Skeletal muscle tissue (tissue), 4 donors: ENCODE measurements around the gene POU2F1. TPM values are rescaled to one million over a fixed set of nuclear protein-coding genes. Genes with fewer than 3 reads are reported as not detected.

Source experiments
- H3K27ac ChIP-seq: one replicate; pipeline ENCODE4 v1.7.0; 2013; ENCODE audit warnings: mild to moderate bottlenecking, low read depth, low read length, inconsistent platforms
- H3K27me3 ChIP-seq, 3 donors: one replicate each; pipeline ENCODE4 v1.7.0; 2013; ENCODE audit warnings: low read length in 3 of 3; ENCODE audit not compliant: control insufficient read depth in 3 of 3, insufficient read depth in 3 of 3
- H3K36me3 ChIP-seq, 3 donors: one replicate each; pipeline ENCODE4 v1.7.0; 2013; ENCODE audit warnings: low read length in 3 of 3; ENCODE audit not compliant: control insufficient read depth in 3 of 3, insufficient read depth in 3 of 3
- H3K4me1 ChIP-seq, 3 donors: one replicate each; pipeline ENCODE4 v1.7.0; 2013; ENCODE audit warnings: low read length in 3 of 3, mild to moderate bottlenecking in 3 of 3; ENCODE audit not compliant: control insufficient read depth in 3 of 3, insufficient read depth in 3 of 3
- H3K4me3 ChIP-seq, 3 donors: one replicate each; pipeline ENCODE4 v1.7.0; 2013; ENCODE audit warnings: low read length in 3 of 3
- H3K9ac ChIP-seq, 3 donors: one replicate each; pipeline ENCODE4 v1.7.0; 2013; ENCODE audit warnings: low read length in 3 of 3, mild to moderate bottlenecking in 3 of 3, moderate library complexity in 2 of 3, low read depth in 1 of 3
- H3K9me3 ChIP-seq, 3 donors: one replicate each; pipeline ENCODE4 v1.7.0; 2013; ENCODE audit warnings: low read length in 3 of 3; ENCODE audit not compliant: control insufficient read depth in 3 of 3
- total RNA-seq: library from RNA; depleted of rRNA; stranded (reverse); fragments of >200 nt; gene quantifications from one replicate; pipeline ENCODE4 v1.2.3, GENCODE V29; 2014
- donor health status: Osteomylitis.

POU2F1 gene
- total RNA-seq, 1 donor from 2014 or later, result 11.5 TPM

- no peak overlapping the region for H3K27ac ChIP-seq
- no peaks in the 10 kb centered on the region for H3K9me3 ChIP-seq
- no peaks in the 10 kb centered on the region for H3K27me3 ChIP-seq
- no peak overlapping the region for H3K4me3 ChIP-seq
- H3K9ac ChIP-seq, result no peak overlapping the region
- H3K4me1 ChIP-seq, result no peaks in the 10 kb centered on the region
- H3K36me3 ChIP-seq, result no peaks in the 10 kb centered on the region
Measured at GRCh38 chr1:167463080-167463479, 242.4 kb downstream of the POU2F1 start.

GRCh38 chr1:167463875-167464575 lies 243.3 kb downstream of the POU2F1 start:
- no peak overlapping the region for H3K27ac ChIP-seq
- H3K4me3 ChIP-seq, result no peak overlapping the region
- H3K9me3 ChIP-seq, result no peaks in the 10 kb centered on the region
- no peaks in the 10 kb centered on the region for H3K4me1 ChIP-seq
- H3K9ac ChIP-seq, result no peak overlapping the region
- H3K36me3 ChIP-seq, result no peaks in the 10 kb centered on the region
- H3K27me3 ChIP-seq, result no peaks in the 10 kb centered on the region

DNA sequence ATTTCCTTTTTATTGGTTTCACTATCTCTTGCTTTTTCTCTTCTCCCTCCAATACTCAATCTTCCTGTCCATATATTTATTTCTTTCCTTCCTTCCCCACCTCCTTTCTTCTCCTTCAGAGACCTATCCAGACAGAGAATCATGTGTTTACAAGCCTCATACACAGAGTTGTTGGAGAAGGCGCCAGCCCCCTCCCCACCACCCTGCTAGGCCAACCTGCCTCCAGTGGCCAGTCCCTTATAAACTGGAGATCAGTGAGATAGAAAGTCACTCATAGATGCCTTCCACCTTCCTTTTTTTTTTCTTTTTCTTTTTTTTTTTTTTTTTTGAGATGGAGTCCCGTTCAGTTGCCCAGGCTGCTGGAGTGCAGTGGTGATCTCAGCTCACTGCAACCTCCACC lies 244.3 kb downstream of the POU2F1 start:
- Histone ChIP-seq H3K4me1 (no peaks in the 10 kb centered on the region), H3K36me3 (no peaks in the 10 kb centered on the region), H3K27me3 (no peaks in the 10 kb centered on the region), H3K9ac (no peak overlapping the region), H3K27ac (no peak overlapping the region), H3K9me3 (no peaks in the 10 kb centered on the region), H3K4me3 (no peak overlapping the region)

DNA sequence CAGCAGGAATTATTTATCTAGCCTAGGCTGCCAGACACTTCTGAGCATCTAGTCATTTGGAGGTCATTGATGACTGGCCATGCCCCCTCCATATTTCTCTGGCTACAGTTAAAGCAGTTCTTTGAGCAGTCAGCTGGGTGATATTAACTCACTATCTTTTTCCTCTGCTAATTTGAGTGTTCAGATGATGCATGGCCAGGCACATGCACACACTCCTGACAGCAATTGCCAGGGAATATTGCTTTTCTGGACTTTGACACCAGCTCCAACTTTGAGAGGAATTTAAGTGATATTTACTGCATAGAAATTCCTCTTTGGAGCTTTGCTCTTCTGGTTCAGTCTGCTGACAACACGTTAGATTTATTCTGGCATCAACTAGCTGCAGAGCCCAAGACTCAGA lies 245.1 kb downstream of the POU2F1 start:
- H3K27me3 ChIP-seq, result no peaks in the 10 kb centered on the region
- H3K36me3 ChIP-seq, result no peaks in the 10 kb centered on the region
- no peak overlapping the region for H3K4me3 ChIP-seq
- H3K9ac ChIP-seq, result no peak overlapping the region
- H3K4me1 ChIP-seq, result no peaks in the 10 kb centered on the region
- no peak overlapping the region for H3K27ac ChIP-seq
- no peaks in the 10 kb centered on the region for H3K9me3 ChIP-seq

DNA sequence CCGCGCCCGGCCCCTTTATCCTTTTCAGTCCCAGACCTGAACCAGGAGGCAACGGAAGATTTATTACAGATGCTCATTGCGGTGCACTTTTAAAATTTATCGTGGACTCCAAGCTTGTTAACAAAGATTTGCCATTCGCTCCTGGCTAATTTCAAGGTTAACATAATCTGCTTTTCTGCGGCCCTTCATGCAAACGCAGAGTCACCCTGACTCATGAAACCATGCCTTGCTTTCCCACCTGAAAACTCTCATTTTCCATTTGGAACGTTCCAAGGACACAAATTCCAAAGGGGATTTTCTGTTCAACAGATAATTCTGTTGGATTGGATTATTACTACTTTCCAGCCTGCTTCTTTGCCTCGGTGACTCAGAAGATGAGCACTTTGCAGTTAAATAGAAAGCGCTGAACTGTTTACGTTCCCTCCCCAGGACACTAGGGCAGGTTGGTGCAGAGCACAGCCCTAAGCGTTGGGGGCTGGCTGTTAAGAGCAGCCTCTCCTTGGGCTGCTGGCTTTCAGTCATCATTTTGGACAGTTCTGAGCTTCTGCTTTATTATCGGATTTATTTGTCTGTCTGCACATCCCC lies 246.5 kb downstream of the POU2F1 start:
- Histone ChIP-seq H3K4me1 (no peaks in the 10 kb centered on the region), H3K9me3 (no peaks in the 10 kb centered on the region), H3K4me3 (no peak overlapping the region), H3K27me3 (no peaks in the 10 kb centered on the region), H3K27ac (no peak overlapping the region), H3K36me3 (no peaks in the 10 kb centered on the region), H3K9ac (no peak overlapping the region)

GRCh38 chr1:167467752-167468151 lies 247.1 kb downstream of the POU2F1 start:
- Histone ChIP-seq H3K36me3 (no peaks in the 10 kb centered on the region), H3K4me1 (no peaks in the 10 kb centered on the region), H3K4me3 (no peak overlapping the region), H3K27ac (no peak overlapping the region), H3K9me3 (no peaks in the 10 kb centered on the region), H3K27me3 (no peaks in the 10 kb centered on the region), H3K9ac (no peak overlapping the region)

DNA sequence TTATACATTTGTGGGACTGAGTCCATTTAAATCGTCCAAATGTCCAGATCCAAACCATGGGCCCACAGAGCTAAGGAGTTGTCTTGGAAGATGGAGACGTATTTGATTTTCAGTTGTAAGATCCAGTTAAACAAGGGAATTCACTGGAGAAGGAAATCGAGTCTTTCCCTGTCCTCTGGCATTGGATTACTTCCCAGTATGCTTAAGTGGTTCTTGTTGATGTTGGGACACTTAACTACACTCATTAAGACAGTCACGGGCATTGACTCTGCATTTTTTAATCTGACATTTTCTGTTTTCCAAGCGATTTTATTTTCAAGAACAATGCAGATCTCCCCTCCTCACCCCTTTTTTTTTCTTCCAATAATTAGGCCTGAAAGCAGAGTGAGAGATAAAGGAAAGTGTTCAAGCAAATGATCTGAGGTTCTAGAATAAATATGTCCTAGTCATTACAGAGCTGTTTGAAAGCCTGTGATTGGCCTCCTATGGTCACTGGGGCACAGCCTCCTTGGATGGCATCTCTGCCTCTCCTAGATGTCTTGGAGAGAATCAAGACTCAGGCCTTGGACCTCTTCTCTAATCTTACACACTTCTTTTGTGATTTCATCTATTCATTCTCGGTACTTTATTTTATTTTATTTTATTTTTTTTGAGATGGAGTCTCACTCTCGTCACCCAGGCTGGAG lies 248.7 kb downstream of the POU2F1 start:
- Histone ChIP-seq H3K36me3 (no peaks in the 10 kb centered on the region), H3K27ac (no peak overlapping the region), H3K9ac (no peak overlapping the region), H3K4me3 (no peak overlapping the region), H3K9me3 (no peaks in the 10 kb centered on the region), H3K27me3 (no peaks in the 10 kb centered on the region), H3K4me1 (no peaks in the 10 kb centered on the region)

GRCh38 chr1:167471568-167471967 lies 250.9 kb downstream of the POU2F1 start:
- Histone ChIP-seq H3K4me3 (no peak overlapping the region), H3K36me3 (no peaks in the 10 kb centered on the region), H3K9ac (no peak overlapping the region), H3K27me3 (no peaks in the 10 kb centered on the region), H3K27ac (no peak overlapping the region), H3K4me1 (no peaks in the 10 kb centered on the region), H3K9me3 (no peaks in the 10 kb centered on the region)

DNA sequence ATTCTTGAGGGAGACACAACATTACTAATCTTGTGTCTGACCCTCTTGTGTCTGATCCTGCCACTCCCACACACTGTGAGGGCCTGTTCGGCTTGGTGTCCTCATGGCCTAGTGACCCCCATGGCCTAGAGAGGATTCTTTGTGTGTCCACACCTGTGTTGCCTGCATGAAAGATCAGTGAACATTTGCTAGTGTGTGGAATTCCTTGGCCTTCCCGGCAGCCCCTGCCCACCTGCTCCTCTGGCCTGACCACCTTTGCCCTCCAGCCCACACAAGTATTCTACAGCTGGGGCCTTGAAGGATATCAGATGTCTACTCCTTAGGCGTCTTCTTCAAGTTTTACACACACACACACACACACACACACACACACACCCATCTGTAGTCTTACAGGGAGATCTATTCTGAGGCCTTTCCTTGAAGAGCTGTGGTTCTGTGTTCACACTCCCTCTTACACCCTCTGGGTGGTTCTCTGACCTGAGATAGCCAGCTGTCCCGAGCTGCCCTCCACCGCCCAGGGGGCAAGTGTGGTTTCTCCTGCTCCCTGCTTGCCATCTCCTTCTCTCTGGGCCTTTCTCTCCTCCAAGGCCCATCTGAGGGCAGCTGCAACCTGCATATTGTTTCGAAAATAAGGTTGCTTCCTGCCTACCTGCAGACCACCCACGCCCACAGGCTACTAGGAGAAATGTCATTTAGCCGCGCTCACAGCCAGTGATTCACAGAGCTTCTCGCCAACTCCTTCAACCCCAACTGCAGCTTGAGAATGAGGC lies 252.3 kb downstream of the POU2F1 start:
- H3K27me3 ChIP-seq, result no peaks in the 10 kb centered on the region
- H3K27ac ChIP-seq, result no peak overlapping the region
- H3K4me3 ChIP-seq, result no peak overlapping the region
- no peaks in the 10 kb centered on the region for H3K9me3 ChIP-seq
- H3K4me1 ChIP-seq, result no peaks in the 10 kb centered on the region
- no peak overlapping the region for H3K9ac ChIP-seq
- H3K36me3 ChIP-seq, result no peaks in the 10 kb centered on the region

- Histone ChIP-seq H3K27ac (no peak overlapping the region), H3K4me1 (no peaks in the 10 kb centered on the region), H3K9me3 (no peaks in the 10 kb centered on the region), H3K4me3 (no peak overlapping the region), H3K9ac (no peak overlapping the region), H3K27me3 (no peaks in the 10 kb centered on the region), H3K36me3 (no peaks in the 10 kb centered on the region)
Measured at GRCh38 chr1:167473761-167474160, 253.1 kb downstream of the POU2F1 start.
